ENCODE data around the gene TMEM258.

GRCh38 chr11:61765550-61766253 lies 26.7 kb downstream of the TMEM258 start:
- TF ChIP-seq CTCF (IDR thresholded peaks at IDR 0.05; ENCODE audit: low read depth, low read length, missing input control) = no peak
- no peak for TF ChIP-seq REST (IDR thresholded peaks at IDR 0.05)
- TF ChIP-seq RAD21 (IDR thresholded peaks at IDR 0.05) = no peak
- TF ChIP-seq MAX (IDR thresholded peaks at IDR 0.05) = no peak
- TF ChIP-seq ATF3 (IDR thresholded peaks at IDR 0.05) = no peak
- TF ChIP-seq TAF1 (conservative IDR thresholded peaks at IDR 0.05) = no peak
- no peak for TF ChIP-seq YY1 (IDR thresholded peaks at IDR 0.05)
- TF ChIP-seq EGR1 (IDR thresholded peaks at IDR 0.05; ENCODE audit: low read depth in 2 of 2) = no peak
- TF ChIP-seq JUND (IDR thresholded peaks at IDR 0.05) = no peak
- no peak for TF ChIP-seq GABPA (IDR thresholded peaks at IDR 0.05 in 1 of 2, conservative IDR thresholded peaks at IDR 0.05 in 1 of 2)
